ENCODE data around the gene ZNF787.

The ZNF787 gene

GRCh38 chr19:56144831-56145230, 23.7 kb upstream of the ZNF787 start:
- no peak for DNase-seq (ENCODE audit: low read depth in 3 of 3, low spot score in 1 of 3)

GRCh38 chr19:56144376-56144775, 23.3 kb upstream of the ZNF787 start:
- DNase-seq (ENCODE audit: low read depth in 3 of 3, low spot score in 1 of 3), result no peak

GRCh38 chr19:56142897-56143434, 21.9 kb upstream of the ZNF787 start:
- DNase-seq (ENCODE audit: low read depth in 3 of 3, low spot score in 1 of 3), result no peak

GRCh38 chr19:56142087-56142787, 21.1 kb upstream of the ZNF787 start:
- DNase-seq (ENCODE audit: low read depth in 3 of 3, low spot score in 1 of 3), result no peak

GRCh38 chr19:56141417-56141993, 20.4 kb upstream of the ZNF787 start:
- peak in 1 of 3 donors; percentile 18 for DNase-seq (ENCODE audit: low read depth in 3 of 3, low spot score in 1 of 3)

- peak; percentile 96 to 99 (median 98) for DNase-seq (ENCODE audit: low read depth in 3 of 3, low spot score in 1 of 3)
Measured at GRCh38 chr19:56140583-56141416, 19.7 kb upstream of the ZNF787 start, which contains the start of gene ZNF444. TSS of gene ZNF444 (plus strand) at chr19:56141287. CDS start at chr19:56146912, 5,625 bp downstream.

- no peak for DNase-seq (ENCODE audit: low read depth in 3 of 3, low spot score in 1 of 3)
Measured at GRCh38 chr19:56139847-56140582, 18.9 kb upstream of the ZNF787 start.

GRCh38 chr19:56138069-56138468, 17.0 kb upstream of the ZNF787 start:
- no peak for DNase-seq (ENCODE audit: low read depth in 3 of 3, low spot score in 1 of 3)

- no peak for DNase-seq (ENCODE audit: low read depth in 3 of 3, low spot score in 1 of 3)
Measured at GRCh38 chr19:56137405-56137804, 16.3 kb upstream of the ZNF787 start.

- DNase-seq (ENCODE audit: low read depth in 3 of 3, low spot score in 1 of 3), result no peak
Measured at GRCh38 chr19:56136362-56136761, 15.3 kb upstream of the ZNF787 start.

GRCh38 chr19:56134654-56134921, 13.5 kb upstream of the ZNF787 start:
- no peak for DNase-seq (ENCODE audit: low read depth in 3 of 3, low spot score in 1 of 3)

- no peak for DNase-seq (ENCODE audit: low read depth in 3 of 3, low spot score in 1 of 3)
Measured at GRCh38 chr19:56133858-56134653, 13.0 kb upstream of the ZNF787 start.

- no peak for DNase-seq (ENCODE audit: low read depth in 3 of 3, low spot score in 1 of 3)
Measured at GRCh38 chr19:56132316-56132822, 11.3 kb upstream of the ZNF787 start.

GRCh38 chr19:56131651-56132050, 10.6 kb upstream of the ZNF787 start:
- no peak for DNase-seq (ENCODE audit: low read depth in 3 of 3, low spot score in 1 of 3)

GRCh38 chr19:56130006-56130405, 8.9 kb upstream of the ZNF787 start:
- DNase-seq (ENCODE audit: low read depth in 3 of 3, low spot score in 1 of 3), result no peak

GRCh38 chr19:56126983-56127780, 6.1 kb upstream of the ZNF787 start:
- no peak for DNase-seq (ENCODE audit: low read depth in 3 of 3, low spot score in 1 of 3)

GRCh38 chr19:56125806-56126590, 4.9 kb upstream of the ZNF787 start:
- no peak for DNase-seq (ENCODE audit: low read depth in 3 of 3, low spot score in 1 of 3)

- no peak for DNase-seq (ENCODE audit: low read depth in 3 of 3, low spot score in 1 of 3)
Measured at GRCh38 chr19:56124578-56124977, 3.5 kb upstream of the ZNF787 start.

Data from stimulated activated CD4-positive, alpha-beta T cell treated with anti-CD3 and anti-CD28 coated beads, TNF-alpha, amount 100 ng/mL, for 1 hour (primary cell).